Effector memory CD4-positive, alpha-beta T cell (primary cell): ENCODE measurements around the gene DUSP11.
A peak's percentile ranks its signal among the peaks of the same experiment; 100 is the strongest.
"Not testable (repeated sequence)": the region's sequence is repeated elsewhere in the genome, so short reads cannot be mapped to it uniquely, and the experiment has no call there.

ENCODE experiments used
- DNase-seq, 3 donors: peaks; one replicate each; pipeline ENCODE4 v3.0.0-alpha.2; 2020
- H3K27ac ChIP-seq: 2 replicates; pipeline ENCODE4 v1.7.0; 2013; ENCODE audit warnings: mild to moderate bottlenecking, low read length, moderate library complexity; ENCODE audit not compliant: insufficient read depth, poor library complexity, severe bottlenecking
- H3K27me3 ChIP-seq: replicated peaks from 2 replicates; pipeline ENCODE4 v1.7.0; 2013; ENCODE audit warnings: mild to moderate bottlenecking, low read length; ENCODE audit not compliant: insufficient read depth, control insufficient read depth, poor library complexity, severe bottlenecking
- H3K36me3 ChIP-seq: 2 replicates; pipeline ENCODE4 v1.7.0; 2013; ENCODE audit warnings: mild to moderate bottlenecking, low read length, moderate library complexity; ENCODE audit not compliant: control insufficient read depth, insufficient read depth
- H3K4me1 ChIP-seq: 2 replicates; pipeline ENCODE4 v1.7.0; 2013; ENCODE audit warnings: low read length, mild to moderate bottlenecking; ENCODE audit not compliant: control insufficient read depth, insufficient read depth, poor library complexity, severe bottlenecking
- H3K4me3 ChIP-seq: 2 replicates; pipeline ENCODE4 v1.7.0; 2013; ENCODE audit warnings: low read length, low read depth, mild to moderate bottlenecking; ENCODE audit not compliant: insufficient read depth, poor library complexity, severe bottlenecking
- H3K9me3 ChIP-seq: 2 replicates; pipeline ENCODE4 v1.7.0; 2013; ENCODE audit warnings: mild to moderate bottlenecking, low read length, moderate library complexity; ENCODE audit not compliant: control insufficient read depth

Gene DUSP11

GRCh38 chr2:73822276-73822675, 42.4 kb upstream of the DUSP11 start:
- DNase-seq, result no peak
- no peaks in the 10 kb centered on the region for H3K9me3 ChIP-seq
- H3K27ac ChIP-seq, result no peak overlapping the region
- H3K4me1 ChIP-seq, result no peaks in the 10 kb centered on the region
- H3K36me3 ChIP-seq, result no peaks in the 10 kb centered on the region
- no peak overlapping the region for H3K4me3 ChIP-seq
- H3K27me3 ChIP-seq, result no peaks in the 10 kb centered on the region

DNA sequence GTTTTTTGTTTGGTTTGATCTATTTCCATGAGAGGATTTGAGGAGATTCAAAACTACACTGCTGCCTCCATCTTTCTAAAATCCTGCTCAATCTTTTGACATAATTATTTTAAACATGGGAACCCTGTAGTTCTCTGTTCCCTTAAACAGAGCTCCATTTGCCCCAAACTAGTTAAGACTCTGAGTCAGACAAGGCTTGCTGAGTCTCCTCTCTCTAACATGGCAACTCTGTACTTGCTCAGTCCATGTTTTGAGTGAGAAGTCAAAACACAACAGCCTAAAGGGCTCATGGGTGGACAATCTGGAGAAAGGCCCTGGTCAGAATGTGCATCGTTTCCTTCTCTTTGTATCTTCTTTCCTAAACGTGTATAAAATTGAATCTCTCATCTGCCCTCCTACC, 41.8 kb upstream of the DUSP11 start:
- Histone ChIP-seq H3K36me3 (no peaks in the 10 kb centered on the region), H3K4me1 (no peaks in the 10 kb centered on the region)

GRCh38 chr2:73821227-73821626, 41.3 kb upstream of the DUSP11 start:
- no peaks in the 10 kb centered on the region for H3K27me3 ChIP-seq
- H3K9me3 ChIP-seq, result no peaks in the 10 kb centered on the region
- H3K36me3 ChIP-seq, result no peaks in the 10 kb centered on the region
- no peak overlapping the region for H3K27ac ChIP-seq
- H3K4me3 ChIP-seq, result no peak overlapping the region
- no peaks in the 10 kb centered on the region for H3K4me1 ChIP-seq
- DNase-seq, result no peak

More for the DNA sequence above, 41.8 kb upstream of the DUSP11 start:
- no peak for DNase-seq
- H3K4me3 ChIP-seq, result no peak overlapping the region
- H3K27ac ChIP-seq, result no peak overlapping the region
- no peaks in the 10 kb centered on the region for H3K9me3 ChIP-seq
- H3K27me3 ChIP-seq, result no peaks in the 10 kb centered on the region

DNA sequence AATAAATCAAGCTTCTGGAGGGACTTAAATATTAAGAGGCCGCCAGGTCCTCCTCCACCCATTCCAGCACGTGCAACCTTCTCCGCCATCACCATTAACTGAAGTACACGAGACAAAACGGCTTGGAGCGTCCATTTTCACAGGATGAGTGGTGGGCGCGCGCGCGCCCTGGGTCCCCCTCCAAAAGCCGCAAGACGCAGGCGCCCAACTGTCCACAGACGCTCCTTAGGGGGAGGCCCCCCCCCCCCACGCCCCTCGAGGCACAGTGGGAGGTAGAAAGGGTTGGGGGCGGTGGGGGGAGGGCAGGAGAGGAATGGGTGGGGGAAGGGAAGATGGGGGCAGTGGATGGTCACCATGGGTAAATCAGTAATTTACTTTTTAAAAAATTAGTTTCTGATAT, 38.4 kb upstream of the DUSP11 start:
- Histone ChIP-seq H3K27me3 (no peaks in the 10 kb centered on the region), H3K36me3 (no peaks in the 10 kb centered on the region), H3K27ac (no peak overlapping the region), H3K4me3 (no peak overlapping the region), H3K9me3 (no peaks in the 10 kb centered on the region), H3K4me1 (no peaks in the 10 kb centered on the region)
- no peak for DNase-seq

GRCh38 chr2:73812635-73813034, 32.7 kb upstream of the DUSP11 start:
- H3K4me3 ChIP-seq, result no peak overlapping the region
- DNase-seq, result no peak
- H3K27ac ChIP-seq, result no peak overlapping the region
- H3K4me1 ChIP-seq, result no peaks in the 10 kb centered on the region
- H3K9me3 ChIP-seq, result no peaks in the 10 kb centered on the region
- no peaks in the 10 kb centered on the region for H3K27me3 ChIP-seq
- H3K36me3 ChIP-seq, result no peaks in the 10 kb centered on the region

DNA sequence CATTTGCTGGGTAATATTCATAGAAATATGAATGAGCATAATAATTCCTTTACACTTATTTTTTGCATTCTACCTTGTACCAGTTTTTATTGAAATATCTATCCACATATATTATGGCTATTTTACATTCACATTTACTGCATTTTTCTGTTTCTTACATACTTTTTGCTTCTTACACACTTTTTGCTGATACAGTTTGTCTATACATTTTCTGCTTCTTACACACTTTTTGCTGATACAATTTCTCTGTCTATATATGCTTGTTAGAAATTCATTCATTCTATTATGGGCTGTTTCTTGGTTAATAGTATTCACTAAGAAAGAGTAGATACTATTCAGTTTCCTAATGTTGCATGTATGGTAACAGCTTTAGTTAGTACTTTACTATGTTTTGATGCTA, 32.0 kb upstream of the DUSP11 start:
- Histone ChIP-seq H3K27me3 (no peaks in the 10 kb centered on the region), H3K27ac (no peak overlapping the region), H3K36me3 (no peaks in the 10 kb centered on the region), H3K4me3 (no peak overlapping the region), H3K9me3 (no peaks in the 10 kb centered on the region), H3K4me1 (no peaks in the 10 kb centered on the region)
- no peak for DNase-seq

DNA sequence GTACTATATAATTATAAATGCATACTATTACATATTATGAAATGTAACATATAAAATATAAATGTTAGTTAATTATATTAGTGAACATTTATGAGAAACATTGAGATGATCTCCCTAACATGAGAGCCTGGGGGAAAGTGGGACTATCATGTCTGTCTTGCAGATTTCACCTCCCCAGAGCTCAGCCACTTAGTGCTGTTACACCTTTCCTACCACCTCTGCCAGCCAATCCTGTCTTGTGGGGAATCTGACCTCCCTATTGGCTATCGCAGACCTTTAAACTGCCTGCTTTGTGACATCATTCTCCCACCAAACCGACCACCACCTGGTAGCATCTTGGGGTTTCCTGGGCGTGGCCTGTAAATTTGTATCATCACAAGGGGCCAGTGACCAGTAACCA, 4.0 kb upstream of the DUSP11 start, which contains the start of gene C2orf78:
C2orf78 (plus strand) TSS at position 301 of the 400 bp plus-strand sequence. CDS start 127 bp downstream, outside the sequence.
- not testable (repeated sequence) for H3K36me3 ChIP-seq, H3K4me1 ChIP-seq, H3K27me3 ChIP-seq, H3K9me3 ChIP-seq, H3K27ac ChIP-seq, H3K4me3 ChIP-seq, DNase-seq

GRCh38 chr2:73783402-73783801, 3.5 kb upstream of the DUSP11 start:
- not testable (repeated sequence) for H3K9me3 ChIP-seq, H3K36me3 ChIP-seq, H3K27me3 ChIP-seq, DNase-seq, H3K27ac ChIP-seq, H3K4me3 ChIP-seq, H3K4me1 ChIP-seq

- DNase-seq, result no peak
Observed at GRCh38 chr2:73780237-73780582, 307 bp upstream of the DUSP11 start.

GRCh38 chr2:73778867-73779466, 936 bp downstream of the DUSP11 start:
- H3K4me3 ChIP-seq, result peak overlapping the region; percentile 84
- peaks cover 19% of the 10 kb centered on the region for H3K36me3 ChIP-seq
- peaks cover 13% of the 10 kb centered on the region for H3K4me1 ChIP-seq
- DNase-seq, H3K27me3 ChIP-seq, H3K9me3 ChIP-seq: not testable (repeated sequence)
- H3K27ac ChIP-seq, result peak overlapping the region; percentile 95

More at GRCh38 chr2:73780237-73780582, 307 bp upstream of the DUSP11 start:
- Histone ChIP-seq H3K9me3 (no peaks in the 10 kb centered on the region), H3K36me3 (peaks cover 9% of the 10 kb centered on the region), H3K27me3 (no peaks in the 10 kb centered on the region), H3K4me1 (peaks cover 13% of the 10 kb centered on the region), H3K4me3 (no peak overlapping the region), H3K27ac (peak overlapping the region; percentile 95)
